HepG2 (cell line): ENCODE measurements around the gene GGACT. TPM values are rescaled to one million over a fixed set of nuclear protein-coding genes. Genes with fewer than 3 reads are reported as not detected.

Experiments
- ATAC-seq: fragments of 200-7000 bp; cut with Tn5 transposase; 3 replicates; pipeline ENCODE4 v1.9.1; 2020; ENCODE audit warnings: mild to moderate bottlenecking, moderate library complexity
- BruUV-seq: library from RNA; stranded (reverse); fragments of 400-500 nt; replicated peaks from 2 replicates; lab custom pipeline; 2021; lab: Mats Ljungman, UMichigan
- CTCF ChIA-PET: fragments of 300-600 bp; formaldehyde crosslinking; extraction: SDS; loops from one replicate; lab custom pipeline; 2021; ENCODE audit warnings: low total read pairs, inconsistent platforms, low intra/inter-chr PET ratio; lab: Yijun Ruan, JAX
- POLR2A ChIA-PET: fragments of 350-600 bp; sonication (Branson Sonifier 250); formaldehyde crosslinking; loops from one replicate; lab custom pipeline; 2020; ENCODE audit warnings: antibody characterized with exemption, inconsistent platforms; lab: Yijun Ruan, JAX
- DNase-seq: peaks from one replicate; pipeline ENCODE4 v3.0.0-alpha.2; 2015; ENCODE audit warnings: low spot score
- FAIRE-seq: peaks from 3 replicates; lab custom pipeline; 2011; peaks lifted over from hg19 to GRCh38; lab: Jason Lieb, UNC
- H2AFZ ChIP-seq: one replicate; pipeline ENCODE4 v1.6.1; 2011; ENCODE audit warnings: low read length, inconsistent platforms
- H3K27ac ChIP-seq: fragments of 300-600 bp; 3 replicates; pipeline ENCODE4 v1.8.0; 2011; ENCODE audit warnings: mixed run types, mild to moderate bottlenecking, mixed read lengths, low read length, inconsistent platforms; ENCODE audit not compliant: insufficient read depth; ENCODE audit errors: extremely low read length
- H3K27me3 ChIP-seq, 2 experiments: fragments of 200-600 bp in 1 of 2; 2 replicates in 1 of 2; 3 replicates in 1 of 2; pipeline versions ENCODE4 v1.6.0 to v1.8.0; 2011; ENCODE audit warnings: low read length in 2 of 2, mild to moderate bottlenecking in 2 of 2, moderate library complexity in 2 of 2, inconsistent platforms in 1 of 2; ENCODE audit not compliant: insufficient read depth in 2 of 2, control insufficient read depth in 1 of 2
- H3K36me3 ChIP-seq, 2 experiments: fragments of 200-600 bp in 1 of 2; replicated peaks in 1 of 2; 2 replicates in 1 of 2; 3 replicates in 1 of 2; pipeline versions ENCODE4 v1.5.1 to v1.8.0; 2011; ENCODE audit warnings: low read length in 2 of 2, inconsistent platforms in 1 of 2; ENCODE audit not compliant: insufficient read depth in 2 of 2, control insufficient read depth in 1 of 2
- H3K4me1 ChIP-seq: 2 replicates; pipeline ENCODE4 v1.5.1; 2012; ENCODE audit warnings: low read length, inconsistent platforms; ENCODE audit not compliant: insufficient read depth
- H3K4me2 ChIP-seq: 2 replicates; pipeline ENCODE4 v1.6.0; 2011; ENCODE audit warnings: low read depth, low read length, inconsistent platforms
- H3K4me3 ChIP-seq, 3 experiments: fragments of 200-600 bp in 1 of 3; sonication (generic), shearing (Covaris generic) in 1 of 3; replicated peaks in 1 of 3; 2 replicates each; pipeline ENCODE4 v1.5.1; 2011 to 2016; ENCODE audit warnings: low read length in 3 of 3, inconsistent platforms in 2 of 3, low read depth in 2 of 3, mild to moderate bottlenecking in 2 of 3, control low read depth in 1 of 3, mixed read lengths in 1 of 3; ENCODE audit not compliant: insufficient read depth in 1 of 3
- H3K79me2 ChIP-seq: one replicate; pipeline ENCODE4 v1.6.1; 2011; ENCODE audit warnings: low read length, inconsistent platforms; ENCODE audit not compliant: insufficient read depth
- H3K9ac ChIP-seq: 2 replicates; pipeline ENCODE4 v1.6.0; 2011; ENCODE audit warnings: mild to moderate bottlenecking, low read depth, low read length, inconsistent platforms; ENCODE audit not compliant: insufficient read depth
- H3K9me3 ChIP-seq: 2 replicates; pipeline ENCODE4 v1.5.1; 2012; ENCODE audit warnings: mild to moderate bottlenecking, low read length
- H4K20me1 ChIP-seq: 2 replicates; pipeline ENCODE4 v1.6.0; 2011; ENCODE audit warnings: inconsistent platforms, mild to moderate bottlenecking, low read length, moderate library complexity; ENCODE audit not compliant: insufficient read depth
- CBX5 ChIP-seq: sonication (generic); formaldehyde crosslinking; IDR thresholded peaks from 2 replicates; pipeline ENCODE4 v1.4.0; 2020; ENCODE audit warnings: missing genetic modification reagents, borderline replicate concordance
- HOXA9 ChIP-seq: sonication (generic); formaldehyde crosslinking; IDR thresholded peaks from 2 replicates; pipeline ENCODE4 v1.8.1; 2022; ENCODE audit warnings: missing genetic modification reagents, mild to moderate bottlenecking, moderate library complexity, borderline replicate concordance
- PHF21A ChIP-seq: sonication (generic); formaldehyde crosslinking; IDR thresholded peaks from 2 replicates; pipeline ENCODE4 v1.5.0; 2020; ENCODE audit warnings: mild to moderate bottlenecking, missing genetic modification reagents
- SP1 ChIP-seq, 2 experiments: fragments of 450-650 bp in 1 of 2; sonication (generic) in 1 of 2; formaldehyde crosslinking in 1 of 2; IDR thresholded peaks; 2 replicates each; pipeline versions ENCODE4 v1.4.0 to v1.6.1; 2016 to 2020; ENCODE audit warnings: missing genetic modification reagents in 1 of 2
- ZFY ChIP-seq: sonication (generic); formaldehyde crosslinking; IDR thresholded peaks from 2 replicates; pipeline ENCODE4 v1.4.0; 2020; ENCODE audit warnings: missing genetic modification reagents
- ZNF235 ChIP-seq: sonication (generic); formaldehyde crosslinking; IDR thresholded peaks from 2 replicates; pipeline ENCODE4 v1.8.1; 2023; ENCODE audit warnings: mild to moderate bottlenecking, missing genetic modification reagents, borderline replicate concordance
- ZNF292 ChIP-seq: sonication (generic); formaldehyde crosslinking; IDR thresholded peaks from 2 replicates; pipeline ENCODE4 v1.8.1; 2022; ENCODE audit warnings: mild to moderate bottlenecking, low read depth, missing genetic modification reagents, borderline replicate concordance
- ZNF343 ChIP-seq: sonication (generic); formaldehyde crosslinking; IDR thresholded peaks from 2 replicates; pipeline ENCODE4 v1.4.0; 2020; ENCODE audit warnings: mild to moderate bottlenecking, missing genetic modification reagents
- WGBS: methylation state at CpG from one replicate; pipeline ENCODE4 v1.1.6; 2017; ENCODE audit warnings: low lambda C conversion rate; 5-methylcytosine and 5-hydroxymethylcytosine counted together
- in situ Hi-C: cut with HindIII; loops from 2 replicates; pipeline ENCODE4 v1.10.0; 2017; ENCODE audit warnings: low pct_unique_long_range_greater_than_20kb; ENCODE audit not compliant: extremely low pct_ligation_motif_present
- intact Hi-C: fragments of 100-400 bp; cut with micrococcal nuclease; formaldehyde crosslinking; loops from one replicate; pipeline ENCODE4 v1.10.0; 2022; ENCODE audit not compliant: unreplicated experiment
- polyA plus RNA-seq, 8 experiments: library from polyadenylated mRNA; depleted of rRNA in 3 of 8; stranded (reverse) in 7 of 8; unstranded in 1 of 8; fragments of >200 nt; fragmentation: Illumina TruSeq in 4 of 8; extraction: Trizol in 4 of 8; gene quantifications; 2 replicates each; pipeline versions ENCODE4 v1.2.1 to v1.2.3, GENCODE V29; 2011 to 2016; ENCODE audit warnings: low read depth in 4 of 8, missing spikeins in 1 of 8, mixed read lengths in 1 of 8; ENCODE audit not compliant: insufficient read depth in 1 of 8
- total RNA-seq, 5 experiments: library from RNA; depleted of rRNA; stranded (reverse); fragments of >200 nt; fragmentation: Illumina TruSeq; extraction: Trizol; gene quantifications; 2 replicates each; pipeline ENCODE4 v1.2.3, GENCODE V29; 2016; ENCODE audit warnings: low read depth in 1 of 5
- TF ChIP-seq, protein P1 (sequence below): IDR thresholded peaks from 2 replicates; pipeline ENCODE4 v1.6.1; 2016; ENCODE audit warnings: mild to moderate bottlenecking

Gene GGACT
- total and polyA plus RNA-seq, 2 of the 13 experiments (the other 11 are each of a cell fraction or from before 2014, with no cell fraction given) = 1.7 to 1.9 TPM

DNA sequence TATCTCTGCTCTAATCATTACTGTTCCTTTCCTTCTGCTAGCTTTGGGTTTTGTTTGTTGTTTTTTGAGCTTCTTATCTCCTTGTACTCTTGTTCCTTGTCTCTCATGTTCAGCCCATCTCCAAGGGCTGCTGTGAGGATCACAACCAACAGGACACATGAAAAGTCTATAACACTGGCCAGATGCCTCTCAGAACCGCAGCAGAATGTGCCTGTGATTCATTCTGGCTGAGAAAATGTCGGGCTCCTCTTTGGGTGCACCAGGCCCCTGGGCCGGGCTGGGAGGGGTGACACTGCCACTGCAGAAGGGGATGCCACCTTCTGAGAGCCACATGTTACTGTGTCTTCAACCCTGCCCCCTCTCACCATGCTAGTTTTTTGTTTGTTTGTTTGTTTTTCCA is 48.0 kb downstream of the GGACT start:
- Histone ChIP-seq H3K27me3 (no peaks in the 10 kb centered on the region), H3K9ac (no peak overlapping the region), H2AFZ (no peak overlapping the region), H3K27ac (no peak overlapping the region), H3K79me2 (no peaks in the 10 kb centered on the region), H4K20me1 (no peaks in the 10 kb centered on the region), H3K4me3 (no peak overlapping the region), H3K36me3 (no peaks in the 10 kb centered on the region), H3K4me2 (no peak overlapping the region), H3K4me1 (peaks cover 54% of the 10 kb centered on the region), H3K9me3 (peaks cover 6% of the 10 kb centered on the region; the same call in 1 of the 2 replicates)
- DNase-seq (no peak), FAIRE-seq (no peak), ATAC-seq (no peak)
- in situ Hi-C loops = loop anchor here (25.0 kb wide), 1 partner anchor 878 kb away; no protein-coding TSS in a partner anchor
- ChIA-PET CTCF (no interaction called here), POLR2A (no interaction called here)
- no TSS peak for BruUV-seq
- intact Hi-C loops = no loop called here
- no peak for TF ChIP-seq SP1 (IDR thresholded peaks at IDR 0.05)
- TF ChIP-seq SP1 (CRISPR knock-in tag; IDR thresholded peaks at IDR 0.05) = no peak
- TF ChIP-seq CBX5 = no peak
- TF ChIP-seq ZFY (CRISPR knock-in tag) = no peak
- no peak for TF ChIP-seq ZNF292 (CRISPR knock-in tag)
- TF ChIP-seq, protein P1, sequence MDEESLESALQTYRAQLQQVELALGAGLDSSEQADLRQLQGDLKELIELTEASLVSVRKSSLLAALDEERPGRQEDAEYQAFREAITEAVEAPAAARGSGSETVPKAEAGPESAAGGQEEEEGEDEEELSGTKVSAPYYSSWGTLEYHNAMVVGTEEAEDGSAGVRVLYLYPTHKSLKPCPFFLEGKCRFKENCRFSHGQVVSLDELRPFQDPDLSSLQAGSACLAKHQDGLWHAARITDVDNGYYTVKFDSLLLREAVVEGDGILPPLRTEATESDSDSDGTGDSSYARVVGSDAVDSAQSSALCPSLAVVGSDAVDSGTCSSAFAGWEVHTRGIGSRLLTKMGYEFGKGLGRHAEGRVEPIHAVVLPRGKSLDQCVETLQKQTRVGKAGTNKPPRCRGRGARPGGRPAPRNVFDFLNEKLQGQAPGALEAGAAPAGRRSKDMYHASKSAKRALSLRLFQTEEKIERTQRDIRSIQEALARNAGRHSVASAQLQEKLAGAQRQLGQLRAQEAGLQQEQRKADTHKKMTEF (CRISPR knock-in tag) = no peak
- no peak for TF ChIP-seq ZNF343 (CRISPR knock-in tag)
- TF ChIP-seq HOXA9 (CRISPR knock-in tag) = no peak
- TF ChIP-seq PHF21A (CRISPR knock-in tag) = no peak
- TF ChIP-seq ZNF235 (CRISPR knock-in tag) = no peak
- 94% methylated on average over 3 of the region's 3 CpGs for WGBS
